T-helper 17 cell (primary cell): ENCODE results near the gene PBX3. TPM values are rescaled to one million over a fixed set of nuclear protein-coding genes. Genes with fewer than 3 reads are reported as not detected.

Experiments
- ATAC-seq: fragments of 150-1000 bp; cut with Tn5 transposase; 2 replicates; pipeline ENCODE4 v1.10.0; 2021; ENCODE audit warnings: mild to moderate bottlenecking, moderate library complexity
- DNase-seq, 3 donors: peaks; one replicate each; pipeline versions ENCODE4 v3.0.0 to v3.0.0-alpha.2; 2020 to 2021
- H3K9me3 ChIP-seq: one replicate; pipeline ENCODE4 v1.7.0; 2013; ENCODE audit warnings: low read length, mild to moderate bottlenecking; ENCODE audit not compliant: control insufficient read depth, poor library complexity, severe bottlenecking
- H3K27ac Mint-ChIP-seq: one replicate; pipeline ENCODE4 v1.8.0; 2022; ENCODE audit warnings: mild to moderate bottlenecking, moderate library complexity, mixed read lengths
- H3K27me3 Mint-ChIP-seq: one replicate; pipeline ENCODE4 v1.8.0; 2022; ENCODE audit warnings: mixed read lengths
- H3K36me3 Mint-ChIP-seq: one replicate; pipeline ENCODE4 v1.8.0; 2022; ENCODE audit warnings: low read depth, mixed read lengths
- H3K4me1 Mint-ChIP-seq: one replicate; pipeline ENCODE4 v1.8.0; 2022; ENCODE audit warnings: mild to moderate bottlenecking, mixed read lengths
- H3K4me3 Mint-ChIP-seq: one replicate; pipeline ENCODE4 v1.8.0; 2022; ENCODE audit warnings: mild to moderate bottlenecking, moderate library complexity, mixed read lengths
- total RNA-seq, 4 donors: library from RNA in 2 of 4; stranded (reverse) in 2 of 4; gene quantifications; one replicate each; pipeline ENCODE4 v1.2.3 and lab custom pipeline; 2022 to 2026

PBX3 gene
- total RNA-seq, 2 donors from 2014 or later = 15.5 to 18.6 TPM

DNA sequence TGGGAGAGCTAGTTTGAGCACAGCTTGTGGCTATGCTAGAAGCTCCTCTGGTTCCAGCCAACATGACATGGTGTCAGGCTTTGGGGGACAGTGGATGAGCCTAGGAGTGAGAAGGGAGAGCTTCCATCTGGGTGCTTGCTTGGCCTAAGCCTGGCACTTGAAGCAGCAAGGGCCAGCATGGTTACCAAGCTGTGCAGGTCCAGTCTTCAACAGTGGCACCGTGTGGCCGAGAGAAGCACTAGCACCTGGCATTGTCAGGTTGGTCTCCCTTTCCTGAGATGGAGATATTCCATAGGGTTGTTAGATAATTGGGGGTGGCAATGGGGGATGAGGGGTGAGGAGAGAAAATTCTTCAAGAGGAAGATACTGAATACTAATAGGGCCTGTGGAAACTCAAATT lies 261.9 kb downstream of the PBX3 start:
- no peaks in the 10 kb centered on the region for H3K27me3 Mint-ChIP-seq
- no peak overlapping the region for H3K27ac Mint-ChIP-seq
- H3K36me3 Mint-ChIP-seq = peaks cover 2% of the 10 kb centered on the region
- no peak overlapping the region for H3K4me3 Mint-ChIP-seq
- H3K4me1 Mint-ChIP-seq = no peaks in the 10 kb centered on the region
- no peak for DNase-seq
- peaks cover 3% of the 10 kb centered on the region for H3K9me3 ChIP-seq
- no peak for ATAC-seq

DNA sequence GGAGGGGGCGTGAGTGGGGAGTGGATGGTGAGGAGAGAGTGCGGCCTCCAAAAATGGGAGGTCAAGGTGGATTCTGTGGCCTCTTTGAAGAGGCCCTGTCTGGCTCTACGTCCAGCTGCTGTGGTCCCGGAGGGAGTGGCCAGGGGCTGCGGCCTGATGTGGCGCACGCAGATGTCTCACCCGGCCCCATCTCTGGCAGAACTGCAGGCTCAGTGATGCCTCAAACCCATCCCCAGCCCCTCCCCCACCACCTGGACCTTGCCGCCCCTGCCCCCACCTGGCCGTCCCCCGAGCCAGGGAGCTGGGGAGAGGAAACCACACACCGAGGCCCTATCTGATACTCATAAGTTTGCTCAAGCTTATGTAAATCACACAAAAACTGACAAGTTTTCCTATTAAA lies 267.6 kb downstream of the PBX3 start:
- no peak overlapping the region for H3K4me3 Mint-ChIP-seq
- DNase-seq (no peak), ATAC-seq (no peak)
- no peak overlapping the region for H3K27ac Mint-ChIP-seq
- no peaks in the 10 kb centered on the region for H3K9me3 ChIP-seq
- peaks cover 9% of the 10 kb centered on the region for H3K27me3 Mint-ChIP-seq
- H3K36me3 Mint-ChIP-seq = no peaks in the 10 kb centered on the region
- no peaks in the 10 kb centered on the region for H3K4me1 Mint-ChIP-seq

DNA sequence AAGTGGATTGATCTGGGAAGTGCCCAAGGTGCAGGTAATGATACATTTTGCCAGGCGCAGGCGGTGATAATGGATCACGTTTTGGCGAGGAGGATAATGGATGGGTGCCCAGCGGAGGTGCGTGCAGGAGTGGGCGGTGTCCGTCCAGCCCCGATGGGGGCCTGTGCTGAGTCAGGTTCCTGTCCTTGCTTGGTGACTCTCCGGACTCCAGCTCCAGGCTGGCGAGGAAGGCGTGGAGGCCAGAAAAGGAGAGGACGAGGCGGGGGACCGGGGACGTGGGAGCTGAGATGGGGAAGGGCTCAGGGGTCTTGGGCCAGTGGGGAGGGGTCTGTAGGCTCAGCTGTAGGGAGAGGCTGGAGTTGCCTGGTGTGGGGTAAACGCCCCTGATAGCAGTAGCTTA lies 268.3 kb downstream of the PBX3 start:
- Mint-ChIP-seq H3K27me3 (peaks cover 9% of the 10 kb centered on the region), H3K27ac (no peak overlapping the region), H3K4me3 (no peak overlapping the region), H3K4me1 (no peaks in the 10 kb centered on the region), H3K36me3 (no peaks in the 10 kb centered on the region)
- ATAC-seq = no peak
- H3K9me3 ChIP-seq = no peaks in the 10 kb centered on the region
- no peak for DNase-seq

DNA sequence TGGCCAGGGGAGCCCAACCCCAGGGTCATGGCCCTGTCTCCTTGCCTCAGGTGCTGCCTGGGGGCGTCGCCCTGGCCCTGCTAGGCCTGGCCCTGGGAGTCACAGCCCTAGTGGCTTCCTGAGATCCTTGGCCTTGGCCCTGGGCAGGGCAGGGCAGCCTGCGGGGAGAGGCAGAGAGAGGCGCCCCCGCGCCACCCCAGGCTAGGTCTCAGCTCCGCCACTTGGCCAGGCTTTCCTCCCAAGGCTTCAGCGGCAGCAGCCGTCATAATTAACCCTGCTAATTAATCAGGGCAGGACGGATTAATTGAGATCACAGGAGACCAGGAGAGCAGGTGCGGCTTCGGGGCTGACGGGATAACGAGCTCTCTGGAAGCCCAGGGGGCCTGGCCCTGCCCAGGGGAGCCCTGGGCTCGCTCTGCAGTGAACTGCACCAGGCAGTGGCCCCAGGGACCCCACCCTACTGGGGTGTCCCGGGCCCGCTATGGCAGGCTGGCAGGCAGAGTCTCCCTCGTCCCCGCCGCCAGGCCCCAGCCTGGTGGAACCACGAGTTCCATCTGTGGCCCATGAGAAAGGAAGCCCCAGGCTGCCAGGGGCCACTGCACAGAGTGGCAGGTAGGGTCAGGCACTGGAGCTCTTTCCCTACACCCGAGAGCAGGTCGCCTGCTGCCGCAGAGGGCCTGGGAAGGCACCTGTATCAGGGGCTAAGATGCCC lies 269.6 kb downstream of the PBX3 start:
- Mint-ChIP-seq H3K27me3 (peaks cover 19% of the 10 kb centered on the region), H3K4me1 (peaks cover 2% of the 10 kb centered on the region), H3K36me3 (peaks cover 2% of the 10 kb centered on the region), H3K27ac (no peak overlapping the region), H3K4me3 (no peak overlapping the region)
- ATAC-seq = no peak
- H3K9me3 ChIP-seq = no peaks in the 10 kb centered on the region
- DNase-seq = no peak

Other genes starting within 250 kb of the PBX3 start
- 10 to 100 TPM; 46.6 to 52.9 TPM for gene MAPKAP1, start 40.2 kb upstream of the PBX3 start, total RNA-seq